Kidney epithelial cell (primary cell): ENCODE data around the gene GPA33. TPM values are rescaled to one million over a fixed set of nuclear protein-coding genes. Genes with fewer than 3 reads are reported as not detected.

Experiments used
- DNase-seq: peaks from one replicate; pipeline ENCODE4 v3.0.0-alpha.2; 2010; ENCODE audit warnings: low read depth
- H3K27me3 ChIP-seq: 2 replicates; pipeline ENCODE4 v1.6.0; 2011; ENCODE audit warnings: low read length; ENCODE audit not compliant: control insufficient read depth, insufficient read depth
- H3K36me3 ChIP-seq: 2 replicates; pipeline ENCODE4 v1.5.1; 2011; ENCODE audit warnings: low read length; ENCODE audit not compliant: control insufficient read depth, insufficient read depth
- H3K4me3 ChIP-seq: 2 replicates; pipeline ENCODE4 v1.5.1; 2011; ENCODE audit warnings: low read depth, mild to moderate bottlenecking, control low read depth, low read length
- total RNA-seq: library from RNA; depleted of rRNA; stranded (reverse); fragments of >200 nt; gene quantifications from 2 replicates; pipeline ENCODE4 v1.2.3, GENCODE V29; 2015
- TF ChIP-seq, protein P1 (sequence below): IDR thresholded peaks from 2 replicates; pipeline ENCODE4 v1.5.1; 2011; ENCODE audit warnings: mild to moderate bottlenecking, moderate library complexity, low read length, control low read depth, inconsistent platforms; ENCODE audit not compliant: insufficient read depth, poor library complexity, severe bottlenecking

Gene GPA33, protein sequence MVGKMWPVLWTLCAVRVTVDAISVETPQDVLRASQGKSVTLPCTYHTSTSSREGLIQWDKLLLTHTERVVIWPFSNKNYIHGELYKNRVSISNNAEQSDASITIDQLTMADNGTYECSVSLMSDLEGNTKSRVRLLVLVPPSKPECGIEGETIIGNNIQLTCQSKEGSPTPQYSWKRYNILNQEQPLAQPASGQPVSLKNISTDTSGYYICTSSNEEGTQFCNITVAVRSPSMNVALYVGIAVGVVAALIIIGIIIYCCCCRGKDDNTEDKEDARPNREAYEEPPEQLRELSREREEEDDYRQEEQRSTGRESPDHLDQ
- not detected in 2 replicates for total RNA-seq

DNA sequence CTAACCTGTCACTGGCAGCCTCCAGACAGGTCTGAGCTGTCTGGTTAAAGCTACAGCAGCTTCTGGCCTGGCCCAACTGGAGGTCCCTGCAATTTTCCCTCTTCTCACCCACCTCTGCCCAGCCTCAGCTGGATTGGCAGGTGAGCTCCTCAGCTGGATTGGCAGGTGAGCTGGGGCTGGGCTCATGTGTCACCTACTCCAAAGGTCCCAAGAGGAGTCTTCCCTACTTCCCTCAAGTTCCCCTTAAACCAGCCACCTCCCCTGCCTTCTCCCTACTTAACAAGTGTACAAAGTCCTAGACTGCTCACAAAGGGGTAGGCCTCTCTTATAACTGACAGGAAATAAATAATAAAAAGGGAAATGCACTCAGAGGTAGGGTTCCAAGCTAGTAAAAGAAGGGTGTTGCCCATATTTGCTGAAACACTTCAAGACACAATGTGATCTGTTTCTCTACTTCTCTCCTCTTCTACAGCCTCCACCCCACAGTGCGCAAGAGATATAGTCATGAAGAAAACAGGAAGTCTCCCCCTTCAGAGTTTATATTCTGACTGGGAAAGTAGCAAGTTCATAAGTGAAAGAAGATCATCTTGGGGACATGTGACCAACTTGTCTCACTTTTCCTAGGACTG lies at the start of gene GPA33:
GPA33 (minus strand) TSS at position 64 of the 629 bp plus-strand sequence. CDS start 90 bp downstream, outside the sequence.
- TF ChIP-seq, protein P1, sequence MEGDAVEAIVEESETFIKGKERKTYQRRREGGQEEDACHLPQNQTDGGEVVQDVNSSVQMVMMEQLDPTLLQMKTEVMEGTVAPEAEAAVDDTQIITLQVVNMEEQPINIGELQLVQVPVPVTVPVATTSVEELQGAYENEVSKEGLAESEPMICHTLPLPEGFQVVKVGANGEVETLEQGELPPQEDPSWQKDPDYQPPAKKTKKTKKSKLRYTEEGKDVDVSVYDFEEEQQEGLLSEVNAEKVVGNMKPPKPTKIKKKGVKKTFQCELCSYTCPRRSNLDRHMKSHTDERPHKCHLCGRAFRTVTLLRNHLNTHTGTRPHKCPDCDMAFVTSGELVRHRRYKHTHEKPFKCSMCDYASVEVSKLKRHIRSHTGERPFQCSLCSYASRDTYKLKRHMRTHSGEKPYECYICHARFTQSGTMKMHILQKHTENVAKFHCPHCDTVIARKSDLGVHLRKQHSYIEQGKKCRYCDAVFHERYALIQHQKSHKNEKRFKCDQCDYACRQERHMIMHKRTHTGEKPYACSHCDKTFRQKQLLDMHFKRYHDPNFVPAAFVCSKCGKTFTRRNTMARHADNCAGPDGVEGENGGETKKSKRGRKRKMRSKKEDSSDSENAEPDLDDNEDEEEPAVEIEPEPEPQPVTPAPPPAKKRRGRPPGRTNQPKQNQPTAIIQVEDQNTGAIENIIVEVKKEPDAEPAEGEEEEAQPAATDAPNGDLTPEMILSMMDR, result no peak
- Histone ChIP-seq H3K36me3 (no peaks in the 10 kb centered on the region), H3K27me3 (no peaks in the 10 kb centered on the region), H3K4me3 (no peak within 1 kb of the TSS)
- no peak for DNase-seq

DNA sequence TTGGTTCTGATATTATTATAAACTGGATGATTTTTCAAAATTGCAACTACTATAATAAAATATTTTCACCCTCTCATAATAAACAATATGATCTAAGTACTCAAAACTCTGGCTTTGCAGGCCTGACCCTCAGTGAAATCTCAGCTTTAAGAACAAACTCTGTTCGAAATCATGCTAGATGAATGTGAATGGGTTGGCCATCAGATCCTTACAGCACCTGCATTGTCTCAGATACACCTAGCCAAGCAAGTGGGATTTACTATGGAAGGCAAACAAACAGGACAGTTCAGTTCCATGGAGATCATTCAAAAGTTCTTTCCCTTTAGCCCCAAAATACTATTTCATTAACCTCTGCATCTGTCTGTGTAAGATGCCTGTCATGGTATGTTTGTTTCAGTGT lies 48.5 kb upstream of the GPA33 start:
- Histone ChIP-seq H3K27me3 (no peaks in the 10 kb centered on the region), H3K36me3 (no peaks in the 10 kb centered on the region), H3K4me3 (no peak overlapping the region)
- TF ChIP-seq, protein P1, result no peak
- no peak for DNase-seq

DNA sequence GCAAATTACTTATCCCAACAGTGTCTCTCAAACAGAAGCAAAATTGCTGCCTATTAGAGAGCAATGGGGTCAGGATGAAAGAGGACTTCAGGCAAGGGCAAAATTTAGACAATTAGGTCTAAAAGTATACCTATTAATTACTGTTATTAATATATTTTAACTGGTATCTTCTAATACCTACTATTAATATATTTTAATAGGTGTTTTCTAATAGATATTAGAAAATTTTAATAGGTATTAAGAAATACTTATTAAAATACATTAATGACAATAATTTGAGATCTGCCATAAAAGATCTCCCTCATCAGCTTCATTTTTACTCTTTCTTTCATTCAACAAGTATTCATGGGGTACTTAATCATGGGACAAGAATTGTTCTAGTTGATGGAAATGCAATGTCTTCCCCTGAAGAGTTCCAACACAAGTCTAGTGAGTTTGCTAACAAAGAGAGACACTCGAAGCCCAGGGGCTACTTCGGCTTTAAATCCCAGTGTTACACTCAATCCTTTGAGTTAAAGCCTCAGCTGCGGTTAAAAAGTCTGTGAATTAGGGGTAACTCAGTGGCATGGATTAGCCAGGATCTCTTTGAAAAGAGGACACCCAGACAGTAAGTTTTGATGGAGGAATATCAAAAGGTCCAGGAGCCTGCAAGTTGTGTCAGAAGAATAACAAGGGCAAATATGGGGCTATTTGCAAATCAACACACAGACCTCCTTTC lies 47.8 kb upstream of the GPA33 start:
- H3K27me3 ChIP-seq, result no peaks in the 10 kb centered on the region
- DNase-seq, result no peak
- H3K4me3 ChIP-seq, result no peak overlapping the region
- TF ChIP-seq, protein P1, result no peak
- no peaks in the 10 kb centered on the region for H3K36me3 ChIP-seq

DNA sequence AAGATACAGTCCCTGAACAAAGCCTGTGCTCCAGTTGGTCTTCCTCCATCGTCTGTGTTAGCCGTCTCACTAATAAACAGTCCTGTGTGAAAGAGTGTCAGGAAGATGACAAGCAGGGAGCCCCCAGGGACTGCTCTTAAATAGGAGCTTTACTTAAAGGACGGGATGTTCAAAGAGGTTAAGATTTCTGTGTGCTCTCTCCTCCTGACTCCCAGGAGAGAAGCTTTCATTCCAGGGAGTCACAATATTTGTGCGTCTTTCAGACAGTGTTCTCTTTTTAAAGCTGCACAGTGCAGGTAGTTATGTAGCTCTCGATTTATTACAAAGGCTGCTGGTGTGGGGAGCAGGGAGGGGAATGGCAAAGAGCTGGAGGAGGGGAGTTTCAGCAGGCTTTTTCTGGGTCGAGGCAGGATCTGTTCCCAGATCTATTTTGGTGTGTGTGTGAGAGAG lies 47.2 kb upstream of the GPA33 start:
- H3K36me3 ChIP-seq, result no peaks in the 10 kb centered on the region
- TF ChIP-seq, protein P1, result no peak
- DNase-seq, result no peak
- H3K4me3 ChIP-seq, result no peak overlapping the region
- H3K27me3 ChIP-seq, result no peaks in the 10 kb centered on the region

DNA sequence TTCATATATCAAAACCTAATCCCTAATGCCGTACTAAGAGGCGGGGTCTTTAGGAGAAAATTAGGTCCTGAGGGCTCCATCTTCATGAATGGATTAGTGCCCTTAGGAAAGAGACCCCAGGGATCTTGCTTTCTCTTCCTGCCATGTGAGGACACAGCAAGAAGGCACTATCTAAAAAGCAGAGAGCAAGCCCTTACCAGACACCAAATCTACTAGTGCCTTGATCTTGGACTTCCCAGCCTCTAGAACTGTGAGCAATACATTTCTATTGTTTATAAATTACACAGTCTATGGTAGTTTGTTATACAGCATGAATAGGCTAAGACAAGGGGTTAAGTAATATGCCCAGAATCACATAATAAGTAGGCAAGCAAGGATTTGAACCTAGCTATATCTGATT lies 46.6 kb upstream of the GPA33 start:
- Histone ChIP-seq H3K27me3 (no peaks in the 10 kb centered on the region), H3K4me3 (no peak overlapping the region), H3K36me3 (no peaks in the 10 kb centered on the region)
- TF ChIP-seq, protein P1, result no peak
- DNase-seq, result no peak
